OCI-LY1 (cell line): ENCODE data around the gene NAA80.

Experiments
- H2AFZ ChIP-seq: fragments of 200-600 bp; sonication (generic), shearing (Covaris generic); 2 replicates; pipeline ENCODE4 v1.6.0; 2014; ENCODE audit warnings: antibody characterized with exemption, mild to moderate bottlenecking, low read length
- H3F3A ChIP-seq: fragments of 200-600 bp; sonication (generic), shearing (Covaris generic); 2 replicates; pipeline ENCODE4 v1.6.0; 2014; ENCODE audit warnings: mild to moderate bottlenecking, antibody characterized with exemption, low read length, moderate library complexity; ENCODE audit not compliant: insufficient read depth
- H3K27ac ChIP-seq: fragments of 200-600 bp; sonication (generic); 2 replicates; pipeline ENCODE4 v1.5.1; 2014; ENCODE audit warnings: low read length, mixed run types, mild to moderate bottlenecking, low read depth; ENCODE audit not compliant: poor library complexity, severe bottlenecking
- H3K27me3 ChIP-seq: fragments of 200-600 bp; sonication (generic); 2 replicates; pipeline ENCODE4 v1.6.0; 2014; ENCODE audit warnings: antibody characterized with exemption, mild to moderate bottlenecking, low read length, moderate library complexity; ENCODE audit not compliant: insufficient read depth
- H3K36me3 ChIP-seq: fragments of 200-600 bp; sonication (generic); 2 replicates; pipeline ENCODE4 v1.6.1; 2014; ENCODE audit warnings: mild to moderate bottlenecking, antibody characterized with exemption, low read length, moderate library complexity, mixed read lengths; ENCODE audit not compliant: insufficient read depth
- H3K4me1 ChIP-seq: fragments of 200-600 bp; sonication (generic); 2 replicates; pipeline ENCODE4 v1.5.1; 2014; ENCODE audit warnings: mild to moderate bottlenecking, low read length, moderate library complexity; ENCODE audit not compliant: insufficient read depth, severe bottlenecking
- H3K4me2 ChIP-seq: fragments of 200-600 bp; sonication (generic), shearing (Covaris generic); 2 replicates; pipeline ENCODE4 v1.6.1; 2014; ENCODE audit warnings: low read length
- H3K4me3 ChIP-seq: fragments of 200-600 bp; sonication (generic); 2 replicates; pipeline ENCODE4 v1.5.1; 2014; ENCODE audit warnings: low read length, low read depth, mild to moderate bottlenecking, mixed read lengths; ENCODE audit not compliant: poor library complexity, severe bottlenecking
- H3K79me2 ChIP-seq: fragments of 200-600 bp; shearing (Covaris generic); 2 replicates; pipeline ENCODE4 v1.6.1; 2016; ENCODE audit warnings: mixed run types, low read length, mixed read lengths; ENCODE audit not compliant: insufficient read depth
- H3K9ac ChIP-seq: fragments of 200-600 bp; sonication (generic), shearing (Covaris generic); 2 replicates; pipeline ENCODE4 v1.6.1; 2014; ENCODE audit warnings: mild to moderate bottlenecking, low read length, mixed read lengths
- H3K9me2 ChIP-seq: fragments of 200-600 bp; sonication (generic), shearing (Covaris generic); 2 replicates; pipeline ENCODE4 v1.6.1; 2014; ENCODE audit warnings: low read depth, mild to moderate bottlenecking, low read length, mixed read lengths
- H3K9me3 ChIP-seq: fragments of 200-600 bp; shearing (Covaris generic); 2 replicates; pipeline ENCODE4 v1.6.1; 2014; ENCODE audit warnings: low read length, mixed read lengths
- H4K20me1 ChIP-seq: fragments of 200-600 bp; sonication (generic), shearing (Covaris generic); 2 replicates; pipeline ENCODE4 v1.6.0; 2016; ENCODE audit warnings: mild to moderate bottlenecking, low read length; ENCODE audit not compliant: insufficient read depth
- EZH2 ChIP-seq: fragments of 200-600 bp; sonication (generic), shearing (Covaris generic); IDR thresholded peaks from 2 replicates; pipeline ENCODE4 v1.8.0; 2017; ENCODE audit warnings: borderline replicate concordance, mixed run types, mild to moderate bottlenecking, antibody characterized with exemption, low read length, moderate library complexity, mixed read lengths
- TF ChIP-seq, protein P1 (sequence below): fragments of 200-600 bp; sonication (generic), shearing (Covaris generic); IDR thresholded peaks from 2 replicates; pipeline ENCODE4 v1.5.1; 2017; ENCODE audit warnings: mild to moderate bottlenecking, antibody characterized with exemption, low read length, moderate library complexity, mixed read lengths

Gene NAA80

DNA sequence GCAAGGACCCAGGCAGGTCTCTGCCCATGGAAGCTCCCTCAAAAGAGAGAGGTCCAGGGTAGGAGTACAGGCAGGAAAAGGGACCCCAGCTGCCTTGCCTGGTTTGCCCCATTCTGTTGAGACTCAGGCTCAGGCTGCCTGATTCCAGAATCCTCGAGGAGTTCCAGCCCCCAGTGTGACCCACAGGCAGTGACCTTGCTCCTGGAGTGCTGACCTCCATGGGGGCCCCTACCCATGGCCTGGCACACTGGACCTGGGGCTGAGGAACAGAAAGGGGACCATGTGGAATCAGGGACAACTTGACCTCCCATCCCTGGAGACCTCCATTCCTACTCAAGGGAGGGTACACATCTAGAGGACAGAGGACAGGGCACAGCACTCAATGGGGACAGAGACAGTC, 33.6 kb downstream of the NAA80 start:
- no peak overlapping the region for H3K4me3 ChIP-seq
- no peaks in the 10 kb centered on the region for H3K36me3 ChIP-seq
- no peaks in the 10 kb centered on the region for H3K9me3 ChIP-seq
- TF ChIP-seq, protein P1, sequence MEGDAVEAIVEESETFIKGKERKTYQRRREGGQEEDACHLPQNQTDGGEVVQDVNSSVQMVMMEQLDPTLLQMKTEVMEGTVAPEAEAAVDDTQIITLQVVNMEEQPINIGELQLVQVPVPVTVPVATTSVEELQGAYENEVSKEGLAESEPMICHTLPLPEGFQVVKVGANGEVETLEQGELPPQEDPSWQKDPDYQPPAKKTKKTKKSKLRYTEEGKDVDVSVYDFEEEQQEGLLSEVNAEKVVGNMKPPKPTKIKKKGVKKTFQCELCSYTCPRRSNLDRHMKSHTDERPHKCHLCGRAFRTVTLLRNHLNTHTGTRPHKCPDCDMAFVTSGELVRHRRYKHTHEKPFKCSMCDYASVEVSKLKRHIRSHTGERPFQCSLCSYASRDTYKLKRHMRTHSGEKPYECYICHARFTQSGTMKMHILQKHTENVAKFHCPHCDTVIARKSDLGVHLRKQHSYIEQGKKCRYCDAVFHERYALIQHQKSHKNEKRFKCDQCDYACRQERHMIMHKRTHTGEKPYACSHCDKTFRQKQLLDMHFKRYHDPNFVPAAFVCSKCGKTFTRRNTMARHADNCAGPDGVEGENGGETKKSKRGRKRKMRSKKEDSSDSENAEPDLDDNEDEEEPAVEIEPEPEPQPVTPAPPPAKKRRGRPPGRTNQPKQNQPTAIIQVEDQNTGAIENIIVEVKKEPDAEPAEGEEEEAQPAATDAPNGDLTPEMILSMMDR: no peak
- TF ChIP-seq EZH2: no peak
- no peaks in the 10 kb centered on the region for H3K9me2 ChIP-seq
- H3K4me1 ChIP-seq: peaks cover under 1% of the 10 kb centered on the region
- H3K27me3 ChIP-seq: 0 out of 2 replicates have a peak, but pooled peaks cover 4% of the 10 kb centered on the region
- H2AFZ ChIP-seq: no peak overlapping the region
- no peaks in the 10 kb centered on the region for H3K79me2 ChIP-seq
- no peak overlapping the region for H3K4me2 ChIP-seq
- no peaks in the 10 kb centered on the region for H3F3A ChIP-seq
- H3K27ac ChIP-seq: no peak overlapping the region
- H3K9ac ChIP-seq: no peak overlapping the region
- H4K20me1 ChIP-seq: no peaks in the 10 kb centered on the region

DNA sequence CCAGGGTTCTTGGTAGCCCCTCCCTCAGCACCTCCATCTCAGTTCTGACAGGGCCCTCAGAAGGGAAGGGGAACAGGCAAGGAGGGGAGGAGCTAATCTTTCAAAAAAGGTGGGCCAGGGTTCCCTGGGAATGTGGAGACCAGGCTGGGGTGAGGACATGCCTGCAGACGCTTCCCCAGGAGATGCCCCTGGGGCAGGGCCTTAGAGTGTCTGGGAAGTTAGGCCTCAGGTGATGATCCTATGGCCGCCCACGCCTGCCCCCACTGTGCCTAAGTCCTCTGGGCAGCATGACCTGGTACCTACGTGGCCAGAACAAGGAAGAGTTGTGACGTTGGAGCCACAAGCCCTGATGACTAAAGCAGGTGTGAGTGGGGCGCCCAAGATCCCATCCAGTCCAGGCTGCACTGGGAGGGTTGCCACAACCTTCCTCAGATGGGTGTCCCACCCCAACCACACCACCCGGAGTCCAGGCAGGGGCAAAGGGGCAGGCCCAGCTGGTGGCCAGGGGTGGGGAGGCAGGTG, 34.2 kb downstream of the NAA80 start:
- H3K4me3 ChIP-seq: no peak overlapping the region
- peaks cover 5% of the 10 kb centered on the region for H3K4me1 ChIP-seq
- H3K27me3 ChIP-seq: 0 out of 2 replicates have a peak, but pooled peaks cover 4% of the 10 kb centered on the region
- no peaks in the 10 kb centered on the region for H3K79me2 ChIP-seq
- H3K9me3 ChIP-seq: no peaks in the 10 kb centered on the region
- no peak overlapping the region for H3K4me2 ChIP-seq
- no peak overlapping the region for H2AFZ ChIP-seq
- H3K27ac ChIP-seq: no peak overlapping the region
- no peaks in the 10 kb centered on the region for H3F3A ChIP-seq
- H3K36me3 ChIP-seq: no peaks in the 10 kb centered on the region
- no peak overlapping the region for H3K9ac ChIP-seq
- TF ChIP-seq, protein P1: no peak
- H4K20me1 ChIP-seq: no peaks in the 10 kb centered on the region
- H3K9me2 ChIP-seq: no peaks in the 10 kb centered on the region

DNA sequence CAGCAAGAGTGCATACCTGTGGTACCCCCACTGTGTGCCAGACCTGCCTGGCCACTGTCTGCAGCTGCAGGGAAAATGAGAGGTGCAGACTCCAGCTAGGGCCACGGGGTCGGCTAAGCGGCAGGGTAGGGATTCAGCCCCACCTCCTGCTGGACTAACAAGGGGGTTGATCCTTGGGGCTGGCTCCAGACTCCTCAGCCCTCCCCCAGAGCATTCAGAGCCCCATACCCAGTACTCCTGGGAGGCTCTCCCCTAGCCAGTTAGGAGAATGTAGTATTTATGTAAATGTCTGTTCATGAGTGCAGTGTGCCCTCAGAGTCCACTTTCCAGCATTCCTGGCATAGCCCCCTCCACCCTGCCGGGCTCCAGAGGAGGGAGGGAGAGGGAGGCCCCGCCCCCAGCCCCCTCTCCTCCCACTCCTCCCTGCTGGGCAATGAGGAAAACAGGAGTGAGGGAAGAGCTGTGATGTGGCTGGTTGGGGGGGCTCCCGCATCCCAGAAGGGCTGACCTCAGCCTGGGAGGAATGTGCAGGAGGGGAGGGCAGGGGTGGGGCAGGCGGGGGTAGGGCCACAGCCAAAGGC, 34.7 kb downstream of the NAA80 start:
- H3K9ac ChIP-seq: no peak overlapping the region
- H3F3A ChIP-seq: no peaks in the 10 kb centered on the region
- no peak overlapping the region for H2AFZ ChIP-seq
- 0 out of 2 replicates have a peak, but pooled peaks cover 4% of the 10 kb centered on the region for H3K27me3 ChIP-seq
- no peak overlapping the region for H3K4me2 ChIP-seq
- H3K9me3 ChIP-seq: no peaks in the 10 kb centered on the region
- no peak overlapping the region for H3K4me3 ChIP-seq
- H3K36me3 ChIP-seq: peaks cover 2% of the 10 kb centered on the region; the same call in 1 of the 2 replicates
- no peak overlapping the region for H3K27ac ChIP-seq
- no peaks in the 10 kb centered on the region for H3K9me2 ChIP-seq
- H3K79me2 ChIP-seq: no peaks in the 10 kb centered on the region
- H3K4me1 ChIP-seq: peaks cover 9% of the 10 kb centered on the region
- TF ChIP-seq, protein P1: no peak
- no peak for TF ChIP-seq EZH2
- no peaks in the 10 kb centered on the region for H4K20me1 ChIP-seq
